H1 (cell line): Measurements from ENCODE around the gene UIMC1. TPM values are rescaled to one million over a fixed set of nuclear protein-coding genes. Genes with fewer than 3 reads are reported as not detected.

Experiments
- CTCF ChIA-PET: fragments of 300-600 bp; sonication (Branson Sonifier 250); formaldehyde crosslinking; loops from one replicate; lab custom pipeline; 2021; ENCODE audit not compliant: partially characterized antibody; lab: Charles Lee
- POLR2A ChIA-PET: fragments of 300-600 bp; sonication (Branson Sonifier 250); formaldehyde crosslinking; loops from one replicate; lab custom pipeline; 2021; ENCODE audit warnings: inconsistent platforms; ENCODE audit not compliant: partially characterized antibody; lab: Charles Lee
- DNase-seq, 2 experiments: peaks; one replicate each; pipeline versions ENCODE4 v3.0.0 to v3.0.0-alpha.2; 2010 to 2022; ENCODE audit warnings: low spot score in 2 of 2, low read depth in 1 of 2, mixed read lengths in 1 of 2
- FAIRE-seq: peaks from 2 replicates; lab custom pipeline; 2011; peaks lifted over from hg19 to GRCh38; lab: Jason Lieb, UNC
- H2AFZ ChIP-seq: 2 replicates; pipeline ENCODE4 v1.8.1; 2012; ENCODE audit warnings: low read length, inconsistent platforms
- H2AK5ac ChIP-seq: 2 replicates; pipeline ENCODE4 v1.6.1; 2013; ENCODE audit warnings: low read depth, low read length
- H2BK120ac ChIP-seq: replicated peaks from 2 replicates; pipeline ENCODE3; 2013; ENCODE audit warnings: low read depth, low read length, inconsistent platforms
- H2BK12ac ChIP-seq: 2 replicates; pipeline ENCODE4 v1.6.1; 2013; ENCODE audit warnings: low read depth, low read length
- H2BK15ac ChIP-seq: 2 replicates; pipeline ENCODE4 v1.6.1; 2013; ENCODE audit warnings: low read length
- H2BK20ac ChIP-seq: 2 replicates; pipeline ENCODE4 v1.6.1; 2013; ENCODE audit warnings: low read length
- H2BK5ac ChIP-seq: 2 replicates; pipeline ENCODE4 v1.6.1; 2013; ENCODE audit warnings: low read depth, low read length
- H3K14ac ChIP-seq: 2 replicates; pipeline ENCODE4 v1.6.1; 2013; ENCODE audit warnings: inconsistent platforms; ENCODE audit not compliant: insufficient read length
- H3K18ac ChIP-seq: 2 replicates; pipeline ENCODE4 v1.6.1; 2013; ENCODE audit warnings: low read length; ENCODE audit errors: extremely low read depth
- H3K23ac ChIP-seq: 2 replicates; pipeline ENCODE4 v1.6.1; 2013; ENCODE audit warnings: inconsistent platforms; ENCODE audit not compliant: insufficient read length
- H3K23me2 ChIP-seq: 2 replicates; pipeline ENCODE4 v1.6.1; 2013; ENCODE audit warnings: low read depth, low read length
- H3K27ac ChIP-seq: 2 replicates; pipeline ENCODE4 v1.6.1; 2011; ENCODE audit warnings: low read depth, low read length, inconsistent platforms
- H3K27me3 ChIP-seq, 4 experiments: replicated peaks in 1 of 4; 1 replicate in 1 of 4; 2 replicates in 3 of 4; pipeline versions ENCODE4 v1.6.1 to v1.8.1; 2011 to 2013; ENCODE audit warnings: low read length in 3 of 4, mild to moderate bottlenecking in 3 of 4, inconsistent platforms in 2 of 4, mixed read lengths in 2 of 4, moderate library complexity in 1 of 4; ENCODE audit not compliant: control insufficient read depth in 3 of 4, insufficient read depth in 3 of 4; ENCODE audit errors: extremely low read depth in 1 of 4
- H3K36me3 ChIP-seq, 4 experiments: 2 replicates each; pipeline versions ENCODE4 v1.6.1 to v1.8.1; 2011 to 2013; ENCODE audit warnings: mild to moderate bottlenecking in 4 of 4, low read length in 3 of 4, moderate library complexity in 2 of 4, control low read depth in 1 of 4, inconsistent platforms in 1 of 4; ENCODE audit not compliant: insufficient read depth in 4 of 4, control insufficient read depth in 2 of 4
- H3K4ac ChIP-seq: replicated peaks from 2 replicates; pipeline ENCODE3; 2013; ENCODE audit warnings: low read length, low read depth, mixed read lengths, inconsistent platforms; ENCODE audit not compliant: insufficient read length
- H3K4me1 ChIP-seq, 4 experiments: replicated peaks in 1 of 4; 1 replicate in 1 of 4; 2 replicates in 3 of 4; pipeline versions ENCODE4 v1.6.1 to v1.8.1; 2011 to 2013; ENCODE audit warnings: low read length in 3 of 4, inconsistent platforms in 2 of 4, mixed read lengths in 1 of 4; ENCODE audit not compliant: insufficient read depth in 4 of 4, control insufficient read depth in 3 of 4
- H3K4me2 ChIP-seq, 2 experiments: 2 replicates each; pipeline versions ENCODE4 v1.6.1 to v1.8.1; 2011 to 2013; ENCODE audit warnings: low read depth in 2 of 2, low read length in 2 of 2, control low read depth in 1 of 2, inconsistent platforms in 1 of 2, mild to moderate bottlenecking in 1 of 2; ENCODE audit not compliant: insufficient read depth in 1 of 2
- H3K4me3 ChIP-seq, 4 experiments: fragments of 200-600, 300-600 bp in 1 of 4; sonication (generic), shearing (Covaris generic), sonication (Bioruptor Twin) in 1 of 4; 2 replicates each; pipeline versions ENCODE4 v1.5.1 to v1.8.1; 2011 to 2016; ENCODE audit warnings: low read length in 4 of 4, low read depth in 3 of 4, control low read depth in 2 of 4, inconsistent platforms in 2 of 4, mild to moderate bottlenecking in 2 of 4, mixed read lengths in 1 of 4, moderate library complexity in 1 of 4; ENCODE audit not compliant: insufficient read depth in 2 of 4; ENCODE audit errors: extremely low read depth in 1 of 4
- H3K56ac ChIP-seq: replicated peaks from 2 replicates; pipeline ENCODE3; 2013; ENCODE audit warnings: low read depth, mild to moderate bottlenecking, mixed read lengths, low read length, inconsistent platforms; ENCODE audit not compliant: insufficient read length
- H3K79me1 ChIP-seq: 2 replicates; pipeline ENCODE4 v1.6.1; 2013; ENCODE audit warnings: low read depth, low read length, control low read depth
- H3K79me2 ChIP-seq, 2 experiments: 2 replicates each; pipeline versions ENCODE4 v1.6.1 to v1.8.1; 2012 to 2013; ENCODE audit warnings: low read length in 2 of 2, mild to moderate bottlenecking in 2 of 2, inconsistent platforms in 1 of 2; ENCODE audit not compliant: insufficient read depth in 2 of 2, control insufficient read depth in 1 of 2
- H3K9ac ChIP-seq, 4 experiments: replicated peaks in 1 of 4; 1 replicate in 1 of 4; 2 replicates in 3 of 4; pipeline versions ENCODE4 v1.6.1 to v1.8.1; 2011 to 2013; ENCODE audit warnings: low read depth in 3 of 4, low read length in 3 of 4, control low read depth in 2 of 4, mild to moderate bottlenecking in 2 of 4, moderate library complexity in 2 of 4, inconsistent platforms in 1 of 4; ENCODE audit errors: extremely low read depth in 1 of 4
- H3K9me3 ChIP-seq, 2 experiments: 2 replicates each; pipeline versions ENCODE4 v1.6.1 to v1.8.1; 2012 to 2013; ENCODE audit warnings: mild to moderate bottlenecking in 2 of 2, moderate library complexity in 2 of 2, control low read depth in 1 of 2, inconsistent platforms in 1 of 2, low read depth in 1 of 2, low read length in 1 of 2, mixed read lengths in 1 of 2; ENCODE audit not compliant: insufficient read depth in 2 of 2
- H4K20me1 ChIP-seq, 2 experiments: replicated peaks in 1 of 2; 2 replicates each; pipeline versions ENCODE3 to v1.8.1; 2011 to 2013; ENCODE audit warnings: inconsistent platforms in 2 of 2, low read length in 2 of 2, mild to moderate bottlenecking in 1 of 2; ENCODE audit not compliant: insufficient read depth in 2 of 2, control insufficient read depth in 1 of 2
- H4K5ac ChIP-seq: 2 replicates; pipeline ENCODE4 v1.6.1; 2013; ENCODE audit warnings: low read length, low read depth, mixed read lengths, inconsistent platforms; ENCODE audit not compliant: insufficient read length
- H4K8ac ChIP-seq: 2 replicates; pipeline ENCODE4 v1.8.0; 2013; ENCODE audit warnings: mild to moderate bottlenecking, moderate library complexity, low read length, inconsistent platforms; ENCODE audit not compliant: insufficient read depth; ENCODE audit errors: extremely low read depth
- H4K91ac ChIP-seq: replicated peaks from 2 replicates; pipeline ENCODE3; 2013; ENCODE audit warnings: low read length, mixed read lengths, inconsistent platforms; ENCODE audit not compliant: insufficient read length
- BRCA1 ChIP-seq: IDR thresholded peaks from 2 replicates; pipeline ENCODE4 v1.6.1; 2012; ENCODE audit warnings: low read depth, low read length, improper control_type of control experiment
- CBX5 ChIP-seq: fragments of 300-800, 300-1000 bp; sonication (generic); IDR thresholded peaks from 2 replicates; pipeline ENCODE4 v1.7.1; 2016; ENCODE audit warnings: antibody characterized with exemption, low read length, low read depth
- CEBPB ChIP-seq: IDR thresholded peaks from 2 replicates; pipeline ENCODE4 v1.6.1; 2012; ENCODE audit warnings: low read depth, low read length
- CREB1 ChIP-seq: IDR thresholded peaks from 2 replicates; pipeline ENCODE4 v1.6.1; 2012; ENCODE audit warnings: inconsistent platforms
- E2F6 ChIP-seq: IDR thresholded peaks from 2 replicates; pipeline ENCODE4 v1.6.1; 2012; ENCODE audit warnings: inconsistent platforms
- EGR1 ChIP-seq: IDR thresholded peaks from 2 replicates; pipeline ENCODE4 v1.6.1; 2011; ENCODE audit warnings: low read depth, low read length, borderline replicate concordance
- EZH2 ChIP-seq: fragments of 200-600 bp; sonication (generic); IDR thresholded peaks from 2 replicates; pipeline ENCODE4 v1.7.1; 2012; ENCODE audit warnings: low read depth, mild to moderate bottlenecking, moderate library complexity, low read length, inconsistent platforms; ENCODE audit not compliant: severe bottlenecking
- FOSL1 ChIP-seq: IDR thresholded peaks from 2 replicates; pipeline ENCODE4 v1.6.1; 2011; ENCODE audit warnings: mild to moderate bottlenecking, low read depth, low read length, moderate library complexity; ENCODE audit not compliant: insufficient read depth
- NRF1 ChIP-seq: IDR thresholded peaks from 2 replicates; pipeline ENCODE4 v1.6.1; 2011; ENCODE audit warnings: mild to moderate bottlenecking, low read depth, low read length, improper control_type of control experiment
- POU5F1 ChIP-seq: IDR thresholded peaks from 2 replicates; pipeline ENCODE4 v1.6.1; 2011; ENCODE audit warnings: low read depth, mild to moderate bottlenecking, low read length, moderate library complexity
- RAD21 ChIP-seq, 2 experiments: IDR thresholded peaks in 1 of 2; conservative IDR thresholded peaks in 1 of 2; 2 replicates each; pipeline ENCODE4 v1.6.1; 2011; ENCODE audit warnings: low read depth in 2 of 2, low read length in 2 of 2, improper control_type of control experiment in 1 of 2, inconsistent platforms in 1 of 2, mild to moderate bottlenecking in 1 of 2, moderate library complexity in 1 of 2
- RFX5 ChIP-seq: IDR thresholded peaks from 2 replicates; pipeline ENCODE4 v1.6.1; 2011; ENCODE audit warnings: low read depth, low read length, improper control_type of control experiment, borderline replicate concordance
- SIN3A ChIP-seq, 2 experiments: IDR thresholded peaks in 1 of 2; conservative IDR thresholded peaks in 1 of 2; 2 replicates each; pipeline ENCODE4 v1.6.1; 2011 to 2012; ENCODE audit warnings: low read length in 2 of 2, improper control_type of control experiment in 1 of 2, low read depth in 1 of 2, mild to moderate bottlenecking in 1 of 2
- SIRT6 ChIP-seq: IDR thresholded peaks from one replicate; pipeline ENCODE4 v1.7.1; 2012; ENCODE audit warnings: low read length, inconsistent platforms
- YY1 ChIP-seq: IDR thresholded peaks from 2 replicates; pipeline ENCODE4 v1.6.1; 2011; ENCODE audit warnings: low read depth, mild to moderate bottlenecking, low read length
- WGBS, 2 experiments: shearing (Covaris generic) in 1 of 2; methylation state at CpG; one replicate each; pipeline versions ENCODE4 v1.1.6 to v1.1.7; 2013 to 2015; ENCODE audit warnings: low lambda C conversion rate in 2 of 2, mixed read lengths in 2 of 2, inconsistent platforms in 1 of 2, low coverage in 1 of 2, missing lambda C conversion rate in 1 of 2; ENCODE audit not compliant: insufficient replicate concordance in 2 of 2, insufficient coverage in 1 of 2, insufficient read length in 1 of 2; ENCODE audit errors: extremely low coverage in 1 of 2, missing lambda C conversion rate in 1 of 2; 5-methylcytosine and 5-hydroxymethylcytosine counted together
- polyA plus RNA-seq, 7 experiments: library from polyadenylated mRNA; depleted of rRNA in 3 of 7; stranded (reverse) in 5 of 7; unstranded in 2 of 7; fragments of >200 nt in 5 of 7; fragments of 200-250 nt in 2 of 7; gene quantifications; 1 replicate in 5 of 7; 2 replicates in 1 of 7; 4 replicates in 1 of 7; pipeline versions ENCODE4 v1.2.1 to v1.2.3, GENCODE V29; 2011 to 2013; ENCODE audit warnings: missing spikeins in 2 of 7, mixed read lengths in 2 of 7
- total RNA-seq: library from RNA; stranded (reverse); fragmentation: NEBNext Ultra II Directional; extraction: Animal tissue kit (Norgen Biotek cat#: 25700); gene quantifications from 2 replicates; pipeline ENCODE4 v1.2.1, GENCODE V29; 2021

Gene UIMC1
- total and polyA plus RNA-seq, 2 of the 8 experiments (the other 6 are each of a cell fraction or from before 2014, with no cell fraction given) = 12.8 to 43.7 TPM

DNA sequence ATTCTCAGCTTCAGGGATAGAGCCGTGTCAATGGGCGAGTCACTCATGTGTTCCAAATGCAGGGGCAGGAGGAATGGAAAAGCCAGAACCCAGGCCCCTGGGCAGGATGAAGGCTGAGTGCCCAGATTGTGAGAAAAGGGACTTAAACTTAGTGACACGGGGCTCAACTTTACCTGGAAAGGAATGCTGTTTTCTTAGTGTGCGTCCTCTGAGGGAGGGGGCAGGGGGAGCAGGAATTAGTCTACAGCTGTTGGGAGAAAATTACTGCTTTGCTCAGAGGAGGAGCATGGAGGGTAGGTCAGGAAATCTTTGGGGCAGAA is 122.0 kb downstream of the UIMC1 start:
- Histone ChIP-seq H3K14ac (no peak overlapping the region), H2BK20ac (no peak overlapping the region), H3K4me1 (no peaks in the 10 kb centered on the region), H4K91ac (no peak overlapping the region), H3K23me2 (no peaks in the 10 kb centered on the region), H3K9me3 (no peaks in the 10 kb centered on the region), H3K27me3 (no peaks in the 10 kb centered on the region), H3K79me2 (no peaks in the 10 kb centered on the region), H2AK5ac (no peak overlapping the region), H2BK15ac (no peak overlapping the region), H3K18ac (no peak overlapping the region), H3K79me1 (no peaks in the 10 kb centered on the region), H4K8ac (no peak overlapping the region), H3K4me2 (no peak overlapping the region), H3K23ac (no peak overlapping the region), H2BK12ac (no peak overlapping the region), H4K5ac (no peak overlapping the region), H2BK120ac (no peak overlapping the region), H4K20me1 (no peaks in the 10 kb centered on the region), H3K36me3 (no peaks in the 10 kb centered on the region), H3K4ac (no peak overlapping the region), H2BK5ac (no peak overlapping the region), H3K9ac (no peak overlapping the region), H3K4me3 (no peak overlapping the region), H3K27ac (no peak overlapping the region), H2AFZ (no peak overlapping the region), H3K56ac (no peak overlapping the region)
- ChIA-PET POLR2A (no interaction called here), CTCF (interaction anchor here (0.5 to 2.1 kb wide), 10 partner anchors 9 to 216 kb away, joined by 3 to 10 read pairs (median 3); partner anchors contain the start of gene HK3)
- FAIRE-seq (no peak), DNase-seq (no peak)
- 81% methylated on average over 4 of the region's 4 CpGs; no CpG with 5 or more reads in 1 of the 2 experiments for WGBS, 2 experiments
- TF ChIP-seq EGR1 (no peak), CBX5 (no peak), EZH2 (no peak), RAD21 (IDR thresholded peaks at IDR 0.05 in 1 of 2, conservative IDR thresholded peaks at IDR 0.05 in 1 of 2; ENCODE audit: low read depth in 2 of 2, low read length in 2 of 2) (no peak), SIRT6 (no peak), YY1 (no peak), CREB1 (no peak), NRF1 (no peak), SIN3A (conservative IDR thresholded peaks at IDR 0.05 in 1 of 2, IDR thresholded peaks at IDR 0.05 in 1 of 2; ENCODE audit: low read depth in 1 of 2, low read length in 2 of 2) (no peak), CEBPB (no peak), RFX5 (no peak), FOSL1 (no peak), POU5F1 (no peak), BRCA1 (no peak), E2F6 (no peak)
